GM19193 (cell line): ENCODE data around the gene DPRX.

ENCODE experiments used
- POLR2A ChIP-seq: IDR thresholded peaks from 4 replicates; pipeline ENCODE4 v1.6.1; 2011; ENCODE audit not compliant: insufficient read depth, insufficient read length; ENCODE audit errors: extremely low read depth

DPRX gene

DNA sequence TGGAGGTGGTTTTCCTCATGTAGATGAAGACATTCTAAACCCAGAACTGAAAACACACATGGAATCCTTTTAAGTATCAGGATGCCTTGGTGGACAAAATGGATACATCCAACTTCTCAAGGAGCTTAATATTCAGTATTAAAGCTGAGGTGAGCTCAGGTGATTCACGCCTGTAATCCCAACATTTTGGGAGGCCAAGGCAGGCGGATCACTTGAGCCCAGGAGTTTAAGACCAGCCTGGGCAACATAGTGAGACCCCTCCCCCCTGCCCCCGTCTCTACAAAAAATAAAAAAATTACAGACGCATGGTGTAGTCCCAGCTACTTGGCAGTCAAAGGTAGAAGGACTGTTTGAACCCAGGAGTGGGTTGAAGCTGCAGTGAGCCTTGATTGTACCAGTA, 28.8 kb downstream of the DPRX start:
- no peak for TF ChIP-seq POLR2A

DNA sequence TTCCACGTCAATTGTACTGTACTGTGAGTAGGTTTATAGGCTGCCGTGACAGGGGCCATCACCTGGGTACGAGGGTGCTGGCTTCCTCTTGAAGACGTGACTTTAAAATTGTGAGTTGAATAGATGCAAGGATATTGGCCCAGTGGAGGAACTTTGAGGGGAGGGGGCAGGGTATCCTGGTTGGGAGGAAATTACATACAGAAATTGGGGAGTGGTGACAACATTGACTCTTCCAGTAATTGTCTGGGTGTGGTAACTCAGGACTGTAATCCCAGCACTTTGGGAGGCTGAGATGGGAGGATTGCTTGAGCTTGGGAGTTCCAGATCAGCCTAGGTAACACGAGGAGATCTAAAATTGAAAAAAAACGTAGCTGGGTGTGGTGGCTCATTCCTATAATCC, 30.4 kb downstream of the DPRX start:
- TF ChIP-seq POLR2A = no peak

GRCh38 chr19:53664152-53664551, 32.4 kb downstream of the DPRX start:
- TF ChIP-seq POLR2A = no peak

DNA sequence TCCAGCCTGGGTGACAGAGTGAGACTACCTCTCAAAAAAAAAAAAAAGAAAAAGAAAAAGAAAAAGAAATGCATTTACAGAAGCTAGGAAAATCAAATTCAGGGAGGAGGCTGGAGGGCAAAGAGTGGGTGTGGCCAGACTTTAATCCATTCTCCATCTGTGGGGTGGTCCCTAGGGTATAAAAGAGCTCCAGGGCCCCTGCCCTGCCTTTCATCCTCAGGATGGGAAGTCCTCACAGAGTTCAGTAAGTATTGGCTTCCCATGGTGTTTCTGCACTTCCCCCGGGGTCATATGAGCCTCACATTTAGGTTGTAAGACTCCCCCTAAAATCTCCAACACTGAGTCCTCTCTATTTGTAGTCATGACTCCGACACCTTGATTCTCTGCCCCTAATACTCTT, 33.0 kb downstream of the DPRX start:
- TF ChIP-seq POLR2A = no peak

GRCh38 chr19:53670345-53670744, 38.5 kb downstream of the DPRX start:
- TF ChIP-seq POLR2A = no peak

- no peak for TF ChIP-seq POLR2A
Measured at GRCh38 chr19:53671663-53672062, 39.9 kb downstream of the DPRX start.
